ENCODE data around the gene OSBPL8. TPM values are rescaled to one million over a fixed set of nuclear protein-coding genes. Genes with fewer than 3 reads are reported as not detected.

The OSBPL8 gene
- total RNA-seq, 1 experiment from 2014 or later = 81.7 TPM

GRCh38 chr12:76422154-76422542 lies 137.4 kb downstream of the OSBPL8 start (continued):
- no peak for TF ChIP-seq ZMAT4 (CRISPR knock-in tag; IDR thresholded peaks at IDR 0.05)
- no peak for TF ChIP-seq TEAD4 (CRISPR knock-in tag; IDR thresholded peaks at IDR 0.05)
- no peak for TF ChIP-seq IRF1 (CRISPR knock-in tag; IDR thresholded peaks at IDR 0.05)
- TF ChIP-seq FOXP1 (CRISPR knock-in tag; IDR thresholded peaks at IDR 0.05; ENCODE audit: borderline replicate concordance) = no peak
- TF ChIP-seq OVOL2 (CRISPR knock-in tag; IDR thresholded peaks at IDR 0.05; ENCODE audit: borderline replicate concordance) = no peak
- TF ChIP-seq ATF6 (CRISPR knock-in tag; IDR thresholded peaks at IDR 0.05) = no peak

GRCh38 chr12:76421046-76421445 lies 138.5 kb downstream of the OSBPL8 start:
- ChIA-PET CTCF (no interaction called here), POLR2A (no interaction called here)
- Mint-ChIP-seq H3K9me3 (peaks cover 17% of the 10 kb centered on the region), H3K4me3 (no peak overlapping the region), H3K27ac (no peak overlapping the region), H3K27me3 (ENCODE audit: low read depth) (no peaks in the 10 kb centered on the region), H3K4me1 (peaks cover 10% of the 10 kb centered on the region), H3K36me3 (peaks cover 15% of the 10 kb centered on the region)
- ATAC-seq = no peak
- TF ChIP-seq ZMAT4 (CRISPR knock-in tag; IDR thresholded peaks at IDR 0.05) (no peak), TP53 (CRISPR knock-in tag; IDR thresholded peaks at IDR 0.05) (no peak), KAT7 (CRISPR knock-in tag; IDR thresholded peaks at IDR 0.05; ENCODE audit: borderline replicate concordance) (no peak)
- no peak for DNase-seq (ENCODE audit: low spot score)

- POLR2A ChIA-PET = no interaction called here
- Mint-ChIP-seq H3K27ac (no peak overlapping the region), H3K4me3 (no peak overlapping the region), H3K36me3 (peaks cover 8% of the 10 kb centered on the region), H3K4me1 (peaks cover 10% of the 10 kb centered on the region), H3K27me3 (ENCODE audit: low read depth) (no peaks in the 10 kb centered on the region), H3K9me3 (peaks cover 9% of the 10 kb centered on the region)
- CTCF ChIA-PET = no interaction called here
- no peak for ATAC-seq
- no peak for TF ChIP-seq FOXJ3 (CRISPR knock-in tag; IDR thresholded peaks at IDR 0.05; ENCODE audit: borderline replicate concordance)
- no peak for TF ChIP-seq ATF6 (CRISPR knock-in tag; IDR thresholded peaks at IDR 0.05)
- TF ChIP-seq ZNF317 (CRISPR knock-in tag; IDR thresholded peaks at IDR 0.05; ENCODE audit: borderline replicate concordance, low read depth) = no peak
- TF ChIP-seq KAT7 (CRISPR knock-in tag; IDR thresholded peaks at IDR 0.05; ENCODE audit: borderline replicate concordance) = no peak
- TF ChIP-seq GABPB1 (CRISPR knock-in tag; IDR thresholded peaks at IDR 0.05) = no peak
- no peak for TF ChIP-seq USF1 (CRISPR knock-in tag; IDR thresholded peaks at IDR 0.05)
- no peak for TF ChIP-seq CREM (CRISPR knock-in tag; IDR thresholded peaks at IDR 0.05)
- no peak for TF ChIP-seq TEAD4 (CRISPR knock-in tag; IDR thresholded peaks at IDR 0.05)
- TF ChIP-seq MXD4 (CRISPR knock-in tag; IDR thresholded peaks at IDR 0.05; ENCODE audit: borderline replicate concordance) = no peak
- no peak for TF ChIP-seq ZNF138 (CRISPR knock-in tag; conservative IDR thresholded peaks at IDR 0.05)
- TF ChIP-seq PREB (CRISPR knock-in tag; IDR thresholded peaks at IDR 0.05; ENCODE audit: borderline replicate concordance) = no peak
- no peak for TF ChIP-seq ARID4B (CRISPR knock-in tag; IDR thresholded peaks at IDR 0.05; ENCODE audit: borderline replicate concordance)
- no peak for TF ChIP-seq MYBL2 (CRISPR knock-in tag; IDR thresholded peaks at IDR 0.05)
- TF ChIP-seq E2F1 (CRISPR knock-in tag; IDR thresholded peaks at IDR 0.05) = no peak
- no peak for TF ChIP-seq NFATC4 (CRISPR knock-in tag; IDR thresholded peaks at IDR 0.05)
- no peak for DNase-seq (ENCODE audit: low spot score)
Observed at GRCh38 chr12:76420222-76420621, 139.3 kb downstream of the OSBPL8 start.

Data from WTC11 (cell line).